Measurements from ENCODE around the gene TPRX2. TPM values are rescaled to one million over a fixed set of nuclear protein-coding genes. Genes with fewer than 3 reads are reported as not detected.

Gene TPRX2
- total and polyA plus RNA-seq, 2 donors (not counting 1 experiment from before 2014, with no cell fraction given) = not detected

DNA sequence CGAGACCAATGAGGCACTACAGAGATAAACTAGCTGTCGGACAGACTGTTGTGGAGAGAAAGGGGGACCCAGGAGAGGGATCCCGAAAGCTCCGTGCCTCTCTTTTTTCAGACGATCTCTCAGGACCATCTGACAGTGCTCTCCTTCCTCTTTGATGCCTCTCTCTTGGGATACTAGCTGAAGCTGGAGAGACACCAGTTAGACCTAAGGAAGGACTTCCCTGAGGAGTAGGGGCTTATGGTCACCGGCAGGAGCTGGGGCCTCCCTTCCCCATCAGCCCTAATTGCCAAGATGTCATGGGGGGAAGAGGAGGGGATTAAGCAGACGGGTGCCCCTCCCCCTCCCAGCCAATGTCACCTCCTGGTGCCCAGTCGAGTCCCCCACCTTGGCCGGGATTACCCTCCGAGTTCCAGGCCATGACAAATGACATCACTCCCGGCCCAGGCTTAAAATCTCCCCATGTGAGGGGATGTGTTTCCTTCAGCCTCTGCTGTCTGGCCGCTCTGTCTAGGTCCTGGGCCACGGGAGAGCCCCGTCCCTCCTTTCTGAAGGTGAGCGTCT lies 37.5 kb upstream of the TPRX2 start, which contains the start of gene CRX:
Gene CRX, plus strand, starts transcription at position 478 of the 561 bp plus-strand sequence. CDS start 12,507 bp downstream, outside the sequence.
- H3K4me1 ChIP-seq (ENCODE audit: control insufficient read depth in 2 of 2, insufficient read depth in 2 of 2, low read length in 2 of 2) = peaks cover 8 to 10% of the 10 kb centered on the region in 2 donors
- WGBS (ENCODE audit: insufficient coverage) = 71% methylated on average over 7 of the region's 15 CpGs
- Mint-ChIP-seq H3K4me3 (no peak within 1 kb of the TSS), H3K27me3 (peaks cover 43% of the 10 kb centered on the region), H3K27ac (no peak within 1 kb of the TSS), H3K9me3 (ENCODE audit: insufficient read depth) (no peaks in the 10 kb centered on the region), H3K4me1 (peaks cover 4% of the 10 kb centered on the region)
- TF ChIP-seq EZH2 (IDR thresholded peaks at IDR 0.05; ENCODE audit: borderline replicate concordance, insufficient read depth, low read depth, low read length, poor library complexity, severe bottlenecking) = no peak
- TF ChIP-seq, protein P1, sequence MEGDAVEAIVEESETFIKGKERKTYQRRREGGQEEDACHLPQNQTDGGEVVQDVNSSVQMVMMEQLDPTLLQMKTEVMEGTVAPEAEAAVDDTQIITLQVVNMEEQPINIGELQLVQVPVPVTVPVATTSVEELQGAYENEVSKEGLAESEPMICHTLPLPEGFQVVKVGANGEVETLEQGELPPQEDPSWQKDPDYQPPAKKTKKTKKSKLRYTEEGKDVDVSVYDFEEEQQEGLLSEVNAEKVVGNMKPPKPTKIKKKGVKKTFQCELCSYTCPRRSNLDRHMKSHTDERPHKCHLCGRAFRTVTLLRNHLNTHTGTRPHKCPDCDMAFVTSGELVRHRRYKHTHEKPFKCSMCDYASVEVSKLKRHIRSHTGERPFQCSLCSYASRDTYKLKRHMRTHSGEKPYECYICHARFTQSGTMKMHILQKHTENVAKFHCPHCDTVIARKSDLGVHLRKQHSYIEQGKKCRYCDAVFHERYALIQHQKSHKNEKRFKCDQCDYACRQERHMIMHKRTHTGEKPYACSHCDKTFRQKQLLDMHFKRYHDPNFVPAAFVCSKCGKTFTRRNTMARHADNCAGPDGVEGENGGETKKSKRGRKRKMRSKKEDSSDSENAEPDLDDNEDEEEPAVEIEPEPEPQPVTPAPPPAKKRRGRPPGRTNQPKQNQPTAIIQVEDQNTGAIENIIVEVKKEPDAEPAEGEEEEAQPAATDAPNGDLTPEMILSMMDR (IDR thresholded peaks at IDR 0.05) = no peak
- H3K27ac ChIP-seq (ENCODE audit: low read length in 2 of 2) = no peak within 1 kb of the TSS
- H3K36me3 ChIP-seq (replicated peaks in 1 of 2; ENCODE audit: control extremely low read depth in 1 of 2, control insufficient read depth in 1 of 2, extremely low read depth in 1 of 2, insufficient read depth in 2 of 2, low read length in 1 of 2) = no peaks in the 10 kb centered on the region
- no peaks in the 10 kb centered on the region for H4K20me1 ChIP-seq (ENCODE audit: control insufficient read depth, insufficient read depth, low read length, poor library complexity, severe bottlenecking)
- H3K4me2 ChIP-seq (replicated peaks; ENCODE audit: low read depth, low read length, poor library complexity, severe bottlenecking) = no peak within 1 kb of the TSS
- intact Hi-C loops (cut with micrococcal nuclease) = no loop called here
- ChIA-PET CTCF (interaction anchor here (1.0 kb wide), 1 partner anchor 48 kb away, joined by 3 read pairs; no protein-coding TSS in a partner anchor), POLR2A (no interaction called here)
- DNase-seq (no peak), ATAC-seq (ENCODE audit: low read depth) (no peak)
- H3K27me3 ChIP-seq (replicated peaks in 1 of 4; ENCODE audit: control extremely low read depth in 1 of 4, control insufficient read depth in 3 of 4, insufficient read depth in 4 of 4, low read length in 3 of 4) = peaks cover 0 to 26% (median 4%) of the 10 kb centered on the region in 4 experiments
- no peak within 1 kb of the TSS for H2AFZ ChIP-seq (ENCODE audit: insufficient read depth, low read depth, low read length, poor library complexity, severe bottlenecking)
- H3K9ac ChIP-seq (ENCODE audit: low read length) = no peak within 1 kb of the TSS
- no peak within 1 kb of the TSS for H3K4me3 ChIP-seq (ENCODE audit: control extremely low read depth in 1 of 5, extremely low read depth in 1 of 5, insufficient read depth in 1 of 5, low read depth in 2 of 5, low read length in 4 of 5)
- H3K9me3 ChIP-seq (ENCODE audit: control extremely low read depth in 1 of 3, control insufficient read depth in 2 of 3, insufficient read depth in 1 of 3, low read length in 2 of 3) = no peaks in the 10 kb centered on the region
- no peaks in the 10 kb centered on the region for H3K79me2 ChIP-seq (ENCODE audit: control insufficient read depth, insufficient read depth, low read length)

DNA sequence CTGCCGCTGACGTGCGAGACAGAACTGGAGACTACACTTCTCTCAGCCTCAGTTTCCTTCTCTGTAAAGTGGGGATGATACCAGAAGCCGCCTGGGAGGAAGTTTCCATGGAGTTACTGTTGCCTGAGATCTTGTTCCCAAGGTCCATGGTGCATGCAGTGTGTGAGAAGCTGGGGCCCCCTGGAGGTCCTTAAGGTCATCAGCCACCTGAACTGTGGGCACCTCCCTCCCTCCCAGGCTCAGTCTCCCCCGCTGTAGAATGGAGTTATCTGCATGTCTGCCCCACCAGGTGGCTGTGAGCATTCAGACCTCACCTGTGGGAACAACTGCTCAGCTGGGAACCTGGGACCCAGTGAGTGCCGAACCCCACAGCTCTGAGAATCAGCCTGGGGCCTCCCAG lies 34.6 kb upstream of the TPRX2 start:
- Mint-ChIP-seq H3K27me3 (peaks cover 24% of the 10 kb centered on the region), H3K27ac (no peak overlapping the region), H3K4me3 (no peak overlapping the region), H3K9me3 (ENCODE audit: insufficient read depth) (peaks cover 6% of the 10 kb centered on the region), H3K4me1 (peaks cover 4% of the 10 kb centered on the region)
- Histone ChIP-seq H3K27ac (ENCODE audit: low read length in 2 of 2) (no peak overlapping the region), H2AFZ (ENCODE audit: insufficient read depth, low read depth, low read length, poor library complexity, severe bottlenecking) (no peak overlapping the region), H3K79me2 (ENCODE audit: control insufficient read depth, insufficient read depth, low read length) (no peaks in the 10 kb centered on the region), H3K4me1 (ENCODE audit: control insufficient read depth in 2 of 2, insufficient read depth in 2 of 2, low read length in 2 of 2) (peaks cover 8 to 10% of the 10 kb centered on the region in 2 donors), H3K36me3 (replicated peaks in 1 of 2; ENCODE audit: control extremely low read depth in 1 of 2, control insufficient read depth in 1 of 2, extremely low read depth in 1 of 2, insufficient read depth in 2 of 2, low read length in 1 of 2) (no peaks in the 10 kb centered on the region), H3K27me3 (replicated peaks in 1 of 4; ENCODE audit: control extremely low read depth in 1 of 4, control insufficient read depth in 3 of 4, insufficient read depth in 4 of 4, low read length in 3 of 4) (peaks cover 0 to 14% (median 4%) of the 10 kb centered on the region in 4 experiments), H3K4me3 (ENCODE audit: control extremely low read depth in 1 of 5, extremely low read depth in 1 of 5, insufficient read depth in 1 of 5, low read depth in 2 of 5, low read length in 4 of 5) (no peak overlapping the region), H3K9ac (ENCODE audit: low read length) (no peak overlapping the region), H3K9me3 (ENCODE audit: control extremely low read depth in 1 of 3, control insufficient read depth in 2 of 3, insufficient read depth in 1 of 3, low read length in 2 of 3) (peaks cover 0 to 4% (median 0%) of the 10 kb centered on the region in 3 donors), H4K20me1 (ENCODE audit: control insufficient read depth, insufficient read depth, low read length, poor library complexity, severe bottlenecking) (no peaks in the 10 kb centered on the region), H3K4me2 (replicated peaks; ENCODE audit: low read depth, low read length, poor library complexity, severe bottlenecking) (no peak overlapping the region)
- DNase-seq (no peak), ATAC-seq (ENCODE audit: low read depth) (no peak)
- TF ChIP-seq, protein P1 (IDR thresholded peaks at IDR 0.05) = no peak
- POLR2A ChIA-PET = no interaction called here
- CTCF ChIA-PET = interaction anchor here (0.7 kb wide), 1 partner anchor 1251 kb away, joined by 3 read pairs; no protein-coding TSS in a partner anchor
- WGBS (ENCODE audit: insufficient coverage) = 100% methylated on average over 5 of the region's 6 CpGs
- intact Hi-C loops (cut with micrococcal nuclease) = no loop called here
